ENCODE results near the gene NRDC. TPM values are rescaled to one million over a fixed set of nuclear protein-coding genes. Genes with fewer than 3 reads are reported as not detected.
A peak's percentile ranks its signal among the peaks of the same experiment; 100 is the strongest.

Gene NRDC
- total and polyA plus RNA-seq, 2 of the 8 experiments (the other 6 are each of a cell fraction or from before 2014, with no cell fraction given), result 70.2 to 182 TPM

GRCh38 chr1:51858892-51859291 is 19.6 kb downstream of the NRDC start:
- Histone ChIP-seq H3K27ac (ENCODE audit: low read depth, low read length) (no peak overlapping the region), H3K9ac (replicated peaks in 1 of 4; ENCODE audit: extremely low read depth in 1 of 4, low read depth in 3 of 4, low read length in 3 of 4) (no peak overlapping the region), H3K4ac (replicated peaks; ENCODE audit: insufficient read length, low read depth, low read length) (no peak overlapping the region), H2BK120ac (replicated peaks; ENCODE audit: low read depth, low read length) (no peak overlapping the region), H3K56ac (replicated peaks; ENCODE audit: insufficient read length, low read depth, low read length) (no peak overlapping the region), H3K27me3 (replicated peaks in 1 of 4; ENCODE audit: control insufficient read depth in 3 of 4, extremely low read depth in 1 of 4, insufficient read depth in 3 of 4, low read length in 3 of 4) (no peaks in the 10 kb centered on the region), H2BK12ac (ENCODE audit: low read depth, low read length) (no peak overlapping the region), H3K18ac (ENCODE audit: extremely low read depth, low read length) (no peak overlapping the region), H3K4me1 (replicated peaks in 1 of 4; ENCODE audit: control insufficient read depth in 3 of 4, insufficient read depth in 4 of 4, low read length in 3 of 4) (peaks cover 0 to 9% (median 6%) of the 10 kb centered on the region in 4 experiments; a peak in 4 of 7 replicates), H3K23ac (ENCODE audit: insufficient read length) (no peak overlapping the region), H2BK20ac (ENCODE audit: low read length) (no peak overlapping the region), H3K14ac (ENCODE audit: insufficient read length) (no peak overlapping the region), H2AFZ (ENCODE audit: low read length) (no peak overlapping the region), H3K36me3 (ENCODE audit: control insufficient read depth in 2 of 4, insufficient read depth in 4 of 4, low read length in 3 of 4) (peaks cover 0 to 6% (median 0%) of the 10 kb centered on the region in 4 experiments; a peak in 1 of 8 replicates), H4K8ac (ENCODE audit: extremely low read depth, insufficient read depth, low read length) (no peak overlapping the region), H3K4me2 (ENCODE audit: insufficient read depth in 1 of 2, low read depth in 2 of 2, low read length in 2 of 2) (peak overlapping the region; percentile 22 to 47; a peak in 2 of 4 replicates), H3K23me2 (ENCODE audit: low read depth, low read length) (no peaks in the 10 kb centered on the region), H2BK5ac (ENCODE audit: low read depth, low read length) (no peak overlapping the region), H4K20me1 (replicated peaks in 1 of 2; ENCODE audit: control insufficient read depth in 1 of 2, insufficient read depth in 2 of 2, low read length in 2 of 2) (no peaks in the 10 kb centered on the region), H3K79me1 (ENCODE audit: low read depth, low read length) (peaks cover 6% of the 10 kb centered on the region; the same call in 1 of the 2 replicates), H2BK15ac (ENCODE audit: low read length) (no peak overlapping the region), H4K91ac (replicated peaks; ENCODE audit: insufficient read length, low read length) (no peak overlapping the region), H3K4me3 (ENCODE audit: extremely low read depth in 1 of 4, insufficient read depth in 2 of 4, low read depth in 3 of 4, low read length in 4 of 4) (peak overlapping the region in 1 of 4 experiments; percentile 33; a peak in 2 of 8 replicates), H2AK5ac (ENCODE audit: low read depth, low read length) (no peak overlapping the region), H3K79me2 (ENCODE audit: control insufficient read depth in 1 of 2, insufficient read depth in 2 of 2, low read length in 2 of 2) (peaks cover 0 to 53% of the 10 kb centered on the region in 2 experiments; a peak in 3 of 4 replicates), H3K9me3 (ENCODE audit: insufficient read depth in 2 of 2, low read depth in 1 of 2, low read length in 1 of 2) (no peaks in the 10 kb centered on the region), H4K5ac (ENCODE audit: insufficient read length, low read depth, low read length) (no peak overlapping the region)
- CTCF ChIA-PET (ENCODE audit: partially characterized antibody), result interaction anchor here (0.9 to 1.9 kb wide), 3 partner anchors 11 to 90 kb away, joined by 3 to 4 read pairs (median 4); no protein-coding TSS in a partner anchor
- POLR2A ChIA-PET (ENCODE audit: partially characterized antibody), result interaction anchor here (0.6 to 2.0 kb wide), 6 partner anchors 11 to 222 kb away, joined by 3 to 5 read pairs (median 3); partner anchors contain the start of gene NRDC
- FAIRE-seq (no peak), DNase-seq (ENCODE audit: low read depth in 1 of 2, low spot score in 2 of 2) (no peak)
- WGBS, 2 experiments (ENCODE audit: extremely low coverage in 1 of 2, insufficient coverage in 1 of 2, insufficient read length in 1 of 2, insufficient replicate concordance in 2 of 2, low coverage in 1 of 2, low lambda C conversion rate in 2 of 2, missing lambda C conversion rate in 1 of 2), result 48% methylated on average over 1 of the region's 1 CpG; no CpG with 5 or more reads in 1 of the 2 experiments

Measured in H1 (cell line).